ENCODE data around the gene MAGOH. TPM values are rescaled to one million over a fixed set of nuclear protein-coding genes. Genes with fewer than 3 reads are reported as not detected.

Gene MAGOH
- total and polyA plus RNA-seq, 2 donors (not counting 1 experiment from before 2014, with no cell fraction given), result 33.0 to 34.5 TPM

GRCh38 chr1:53210954-53211353 is 27.4 kb downstream of the MAGOH start:
- H3K4me1 ChIP-seq (ENCODE audit: control insufficient read depth, extremely low read depth, insufficient read depth, low read length), result no peaks in the 10 kb centered on the region
- H3K79me2 ChIP-seq (ENCODE audit: control insufficient read depth, insufficient read depth, low read length), result no peaks in the 10 kb centered on the region
- no peak overlapping the region for H3K4me3 ChIP-seq (replicated peaks in 1 of 4; ENCODE audit: control extremely low read depth in 1 of 4, insufficient read depth in 1 of 4, low read depth in 3 of 4, low read length in 4 of 4)
- no peak for DNase-seq (ENCODE audit: low read depth in 2 of 2)
- TF ChIP-seq CTCF (conservative IDR thresholded peaks at IDR 0.05 in 1 of 2, IDR thresholded peaks at IDR 0.05 in 1 of 2; ENCODE audit: low read depth in 1 of 2, low read length in 2 of 2), result no peak
- no peak for TF ChIP-seq EZH2 (IDR thresholded peaks at IDR 0.05; ENCODE audit: low read length, missing control alignments)
- peaks cover 22% of the 10 kb centered on the region for H3K36me3 ChIP-seq (ENCODE audit: control insufficient read depth, insufficient read depth, low read length)
- H2AFZ ChIP-seq (ENCODE audit: low read length), result no peak overlapping the region
- H3K4me2 ChIP-seq (ENCODE audit: extremely low read depth, insufficient read depth, low read length), result no peak overlapping the region
- no peak overlapping the region for H3K27ac ChIP-seq (ENCODE audit: insufficient read depth, low read length)
- H3K9me3 ChIP-seq (ENCODE audit: control insufficient read depth, insufficient read depth, low read depth, low read length), result no peaks in the 10 kb centered on the region
- H4K20me1 ChIP-seq (ENCODE audit: control insufficient read depth, extremely low read depth, insufficient read depth, low read length), result no peaks in the 10 kb centered on the region
- no peaks in the 10 kb centered on the region for H3K27me3 ChIP-seq (ENCODE audit: control insufficient read depth, insufficient read depth, low read length)
- H3K9ac ChIP-seq (ENCODE audit: insufficient read depth, low read length), result no peak overlapping the region

- no peak overlapping the region for H3K4me3 ChIP-seq (replicated peaks in 1 of 4; ENCODE audit: control extremely low read depth in 1 of 4, insufficient read depth in 1 of 4, low read depth in 3 of 4, low read length in 4 of 4)
- no peak for DNase-seq (ENCODE audit: low read depth in 2 of 2)
- H2AFZ ChIP-seq (ENCODE audit: low read length), result no peak overlapping the region
- H3K9me3 ChIP-seq (ENCODE audit: control insufficient read depth, insufficient read depth, low read depth, low read length), result no peaks in the 10 kb centered on the region
- no peaks in the 10 kb centered on the region for H3K79me2 ChIP-seq (ENCODE audit: control insufficient read depth, insufficient read depth, low read length)
- no peaks in the 10 kb centered on the region for H3K27me3 ChIP-seq (ENCODE audit: control insufficient read depth, insufficient read depth, low read length)
- no peaks in the 10 kb centered on the region for H3K4me1 ChIP-seq (ENCODE audit: control insufficient read depth, extremely low read depth, insufficient read depth, low read length)
- TF ChIP-seq CTCF (conservative IDR thresholded peaks at IDR 0.05 in 1 of 2, IDR thresholded peaks at IDR 0.05 in 1 of 2; ENCODE audit: low read depth in 1 of 2, low read length in 2 of 2) (no peak), EZH2 (IDR thresholded peaks at IDR 0.05; ENCODE audit: low read length, missing control alignments) (no peak)
- no peak overlapping the region for H3K27ac ChIP-seq (ENCODE audit: insufficient read depth, low read length)
- no peaks in the 10 kb centered on the region for H4K20me1 ChIP-seq (ENCODE audit: control insufficient read depth, extremely low read depth, insufficient read depth, low read length)
- no peak overlapping the region for H3K9ac ChIP-seq (ENCODE audit: insufficient read depth, low read length)
- H3K36me3 ChIP-seq (ENCODE audit: control insufficient read depth, insufficient read depth, low read length), result peaks cover 20% of the 10 kb centered on the region
- no peak overlapping the region for H3K4me2 ChIP-seq (ENCODE audit: extremely low read depth, insufficient read depth, low read length)
Observed at GRCh38 chr1:53210352-53210751, 28.0 kb downstream of the MAGOH start.

- no peak for DNase-seq (ENCODE audit: low read depth in 2 of 2)
- H3K9me3 ChIP-seq (ENCODE audit: control insufficient read depth, insufficient read depth, low read depth, low read length), result no peaks in the 10 kb centered on the region
- H2AFZ ChIP-seq (ENCODE audit: low read length), result no peak overlapping the region
- H3K4me2 ChIP-seq (ENCODE audit: extremely low read depth, insufficient read depth, low read length), result no peak overlapping the region
- no peaks in the 10 kb centered on the region for H3K27me3 ChIP-seq (ENCODE audit: control insufficient read depth, insufficient read depth, low read length)
- no peaks in the 10 kb centered on the region for H4K20me1 ChIP-seq (ENCODE audit: control insufficient read depth, extremely low read depth, insufficient read depth, low read length)
- H3K4me1 ChIP-seq (ENCODE audit: control insufficient read depth, extremely low read depth, insufficient read depth, low read length), result no peaks in the 10 kb centered on the region
- no peak overlapping the region for H3K9ac ChIP-seq (ENCODE audit: insufficient read depth, low read length)
- H3K4me3 ChIP-seq (replicated peaks in 1 of 4; ENCODE audit: control extremely low read depth in 1 of 4, insufficient read depth in 1 of 4, low read depth in 3 of 4, low read length in 4 of 4), result no peak overlapping the region
- peaks cover 15% of the 10 kb centered on the region for H3K36me3 ChIP-seq (ENCODE audit: control insufficient read depth, insufficient read depth, low read length)
- H3K79me2 ChIP-seq (ENCODE audit: control insufficient read depth, insufficient read depth, low read length), result no peaks in the 10 kb centered on the region
- no peak for TF ChIP-seq EZH2 (IDR thresholded peaks at IDR 0.05; ENCODE audit: low read length, missing control alignments)
- no peak for TF ChIP-seq CTCF (conservative IDR thresholded peaks at IDR 0.05 in 1 of 2, IDR thresholded peaks at IDR 0.05 in 1 of 2; ENCODE audit: low read depth in 1 of 2, low read length in 2 of 2)
- H3K27ac ChIP-seq (ENCODE audit: insufficient read depth, low read length), result no peak overlapping the region
Observed at GRCh38 chr1:53207726-53208125, 30.6 kb downstream of the MAGOH start.
